GM18858 (cell line): ENCODE measurements around the gene SLC6A16.
"Not testable (repeated sequence)": the region's sequence is repeated elsewhere in the genome, so short reads cannot be mapped to it uniquely, and the experiment has no call there.

Experiments
- ATAC-seq: cut with Tn5 transposase; IDR thresholded peaks from one replicate; pipeline ENCODE4 v1.9.1; 2021; ENCODE audit not compliant: unreplicated experiment

Gene SLC6A16

GRCh38 chr19:49282184-49282583, 42.8 kb downstream of the SLC6A16 start:
- no peak for ATAC-seq

DNA sequence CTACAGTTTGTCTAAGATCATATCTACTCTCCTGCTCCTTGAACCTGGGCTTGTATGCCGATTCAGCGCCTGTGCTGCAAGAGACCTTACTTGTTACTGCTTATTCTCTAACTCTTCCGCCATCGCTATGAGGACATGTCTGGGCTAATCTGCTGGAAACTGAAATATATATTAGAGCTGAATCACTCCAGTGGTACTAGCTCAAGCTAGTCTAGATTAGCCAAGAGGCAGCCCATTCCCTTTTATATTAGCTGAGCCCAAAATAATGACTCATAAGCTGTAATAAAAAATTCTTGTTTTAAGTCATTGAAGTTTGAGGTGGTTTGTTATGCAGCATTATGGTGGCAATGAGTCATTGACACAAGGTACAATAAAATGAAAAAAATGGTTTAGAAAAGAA, 52.8 kb downstream of the SLC6A16 start:
- no peak for ATAC-seq

DNA sequence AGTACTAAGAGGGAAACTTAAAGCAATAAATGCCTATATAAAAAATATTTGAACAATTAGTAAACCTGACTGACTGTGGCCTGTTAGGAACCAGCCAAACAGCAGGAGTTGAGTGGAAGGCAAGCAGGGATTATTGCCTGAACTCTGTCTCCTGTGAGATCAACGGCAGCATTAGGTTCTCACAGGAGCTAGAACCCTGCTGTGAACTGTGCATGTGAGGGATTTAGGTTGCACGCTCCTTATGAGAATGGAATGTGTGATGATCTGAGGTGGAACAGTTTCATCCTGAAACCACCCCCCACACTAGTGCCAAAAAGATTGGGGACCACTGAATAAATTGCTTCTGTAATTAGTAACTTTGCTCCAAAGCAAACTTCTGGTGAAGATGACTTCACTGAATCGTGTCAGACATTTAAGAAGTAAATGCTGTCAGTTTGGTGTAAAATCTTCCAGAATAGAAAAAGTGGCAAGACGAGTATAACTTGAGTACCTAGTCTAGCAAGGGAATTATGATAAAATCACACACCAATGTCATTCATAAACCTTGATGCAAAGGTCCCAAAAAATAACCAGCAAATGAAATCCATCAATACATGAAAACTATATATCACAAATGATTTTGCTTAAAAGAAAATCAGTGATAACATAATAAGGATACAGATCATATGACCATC, 53.8 kb downstream of the SLC6A16 start:
- no peak for ATAC-seq

GRCh38 chr19:49266409-49266808, 58.6 kb downstream of the SLC6A16 start:
- not testable (repeated sequence) for ATAC-seq

- no peak for ATAC-seq
These were observed 60.7 kb downstream of the SLC6A16 start for GRCh38 chr19:49264258-49264657.

- no peak for ATAC-seq
These were observed 63.4 kb downstream of the SLC6A16 start for GRCh38 chr19:49261602-49262001.

DNA sequence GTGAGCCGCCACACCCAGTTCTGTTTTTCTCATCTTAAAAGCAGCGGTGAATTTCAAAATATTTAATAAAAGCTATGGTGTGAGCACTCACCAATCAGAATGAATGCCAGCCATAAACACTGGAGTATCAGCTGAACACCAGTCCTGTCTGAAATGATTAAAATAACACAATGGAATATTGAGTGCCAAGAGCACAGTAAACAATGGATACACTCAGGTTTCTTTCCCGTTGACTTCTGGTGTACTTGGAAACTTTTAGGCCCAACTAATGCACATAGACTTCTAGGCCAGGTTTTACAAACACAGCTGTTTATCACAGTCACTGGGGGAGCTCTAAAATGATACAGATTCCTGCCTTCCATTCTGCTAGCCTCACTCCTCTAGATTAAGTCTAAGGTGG, 68.3 kb downstream of the SLC6A16 start:
- no peak for ATAC-seq

- no peak for ATAC-seq
These were observed 69.3 kb downstream of the SLC6A16 start for GRCh38 chr19:49255674-49256073.

DNA sequence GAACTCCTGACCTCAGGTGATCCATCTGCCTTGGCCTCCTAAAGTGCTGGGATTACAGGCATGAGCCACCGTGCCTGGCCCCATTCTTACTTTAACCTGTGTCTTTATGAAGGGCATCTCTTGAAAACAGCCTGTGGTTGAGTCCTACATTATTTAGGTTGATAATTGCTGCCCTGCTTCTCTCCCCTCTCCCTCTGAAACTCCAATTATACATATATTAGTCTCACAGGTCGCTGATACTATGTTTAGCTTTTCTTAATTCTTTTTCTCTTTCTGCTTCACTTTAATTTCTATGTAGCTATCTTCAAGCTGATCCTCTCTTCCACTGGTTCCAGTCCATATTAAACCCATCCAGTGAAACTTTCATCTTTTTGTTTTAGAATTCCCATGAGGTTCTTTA, 75.1 kb downstream of the SLC6A16 start:
- ATAC-seq, result no peak

DNA sequence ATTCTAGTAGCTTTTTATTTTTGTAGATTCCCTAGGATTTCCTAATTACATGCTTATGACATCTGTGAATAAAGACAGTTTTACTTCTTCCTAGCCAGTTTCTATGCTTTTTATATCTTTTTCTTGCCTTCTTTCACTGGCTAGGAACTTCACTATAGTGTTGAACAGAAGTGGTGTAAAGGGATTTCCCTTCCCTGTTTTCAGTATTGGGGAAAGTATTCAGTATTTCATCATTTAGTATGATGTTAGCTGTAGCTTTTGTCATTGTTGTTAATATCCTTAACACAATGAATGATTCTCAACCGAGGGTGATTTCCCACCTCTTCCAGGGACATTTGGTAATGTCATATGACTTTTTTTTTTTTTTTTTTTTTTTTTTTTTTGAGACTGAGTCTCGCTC, 77.3 kb downstream of the SLC6A16 start:
- ATAC-seq, result no peak

DNA sequence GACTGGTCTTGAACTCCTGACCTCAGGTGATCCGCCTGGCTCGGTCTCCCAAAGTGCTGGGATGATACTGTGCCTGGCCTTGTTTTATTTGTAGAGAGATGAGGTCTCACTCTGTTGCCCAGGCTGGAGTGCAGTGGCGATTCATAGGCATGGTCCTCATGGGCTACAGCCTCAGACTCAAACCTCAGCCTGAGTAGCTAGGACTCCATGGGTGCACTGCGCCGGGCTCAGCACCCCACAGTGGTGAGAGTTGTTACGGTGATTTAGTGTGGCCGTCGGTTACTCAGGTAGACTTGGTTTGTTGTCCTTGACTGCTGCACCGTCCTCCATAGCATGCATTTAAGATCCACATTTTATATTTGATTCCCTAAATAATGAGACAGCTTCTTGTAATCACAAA, 80.7 kb downstream of the SLC6A16 start:
- no peak for ATAC-seq

- ATAC-seq, result no peak
These were observed 81.3 kb downstream of the SLC6A16 start for GRCh38 chr19:49243726-49244125.

DNA sequence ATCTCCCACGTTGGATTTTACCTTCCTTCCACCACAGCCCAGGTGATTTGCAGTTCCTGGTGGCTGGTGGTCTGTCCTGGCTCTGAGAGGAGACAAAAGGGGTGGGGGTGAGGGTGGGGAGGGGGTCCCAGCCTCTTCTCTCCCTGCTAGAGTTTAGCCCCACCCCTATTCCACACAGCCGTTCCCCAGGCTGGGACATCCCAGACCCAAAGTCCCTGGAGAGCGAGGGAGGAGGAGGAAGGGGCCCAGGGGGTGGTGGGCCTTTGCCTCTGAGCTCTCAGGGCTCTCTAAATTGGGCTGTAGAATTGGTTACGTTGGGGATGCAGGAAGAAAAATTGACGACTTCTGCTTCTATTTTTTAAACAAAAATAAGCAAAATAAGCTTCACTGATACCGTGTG, 81.9 kb downstream of the SLC6A16 start:
- ATAC-seq, result no peak

- ATAC-seq, result no peak
These were observed 83.2 kb downstream of the SLC6A16 start for GRCh38 chr19:49241769-49242168.
